ENCODE results near the gene KLK8.

GRCh38 chr19:50983625-50984292 is 17.6 kb downstream of the KLK8 start, which contains the start of gene KLK7:
- TF ChIP-seq RAD21 (IDR thresholded peaks at IDR 0.05) = no peak
- no peak for TF ChIP-seq CTCF (IDR thresholded peaks at IDR 0.05; ENCODE audit: low read depth, low read length, missing input control)
- no peak for TF ChIP-seq SP1 (IDR thresholded peaks at IDR 0.05)
- TF ChIP-seq HNF4A (conservative IDR thresholded peaks at IDR 0.05) = no peak
- TF ChIP-seq EGR1 (IDR thresholded peaks at IDR 0.05; ENCODE audit: low read depth in 2 of 2) = no peak
- no peak for TF ChIP-seq TAF1 (conservative IDR thresholded peaks at IDR 0.05)
- TF ChIP-seq HNF4G (IDR thresholded peaks at IDR 0.05) = no peak
- no peak for TF ChIP-seq ATF3 (IDR thresholded peaks at IDR 0.05)
- no peak for TF ChIP-seq REST (IDR thresholded peaks at IDR 0.05)
- no peak for TF ChIP-seq GABPA (IDR thresholded peaks at IDR 0.05 in 1 of 2, conservative IDR thresholded peaks at IDR 0.05 in 1 of 2)
- no peak for TF ChIP-seq RXRA (IDR thresholded peaks at IDR 0.05)
- TF ChIP-seq JUND (IDR thresholded peaks at IDR 0.05) = no peak
- TF ChIP-seq YY1 (IDR thresholded peaks at IDR 0.05) = no peak

Measured in liver (tissue), 3 donors.